ENCODE measurements around the gene MORN1.
A peak's percentile ranks its signal among the peaks of the same experiment; 100 is the strongest.

Gene MORN1

DNA sequence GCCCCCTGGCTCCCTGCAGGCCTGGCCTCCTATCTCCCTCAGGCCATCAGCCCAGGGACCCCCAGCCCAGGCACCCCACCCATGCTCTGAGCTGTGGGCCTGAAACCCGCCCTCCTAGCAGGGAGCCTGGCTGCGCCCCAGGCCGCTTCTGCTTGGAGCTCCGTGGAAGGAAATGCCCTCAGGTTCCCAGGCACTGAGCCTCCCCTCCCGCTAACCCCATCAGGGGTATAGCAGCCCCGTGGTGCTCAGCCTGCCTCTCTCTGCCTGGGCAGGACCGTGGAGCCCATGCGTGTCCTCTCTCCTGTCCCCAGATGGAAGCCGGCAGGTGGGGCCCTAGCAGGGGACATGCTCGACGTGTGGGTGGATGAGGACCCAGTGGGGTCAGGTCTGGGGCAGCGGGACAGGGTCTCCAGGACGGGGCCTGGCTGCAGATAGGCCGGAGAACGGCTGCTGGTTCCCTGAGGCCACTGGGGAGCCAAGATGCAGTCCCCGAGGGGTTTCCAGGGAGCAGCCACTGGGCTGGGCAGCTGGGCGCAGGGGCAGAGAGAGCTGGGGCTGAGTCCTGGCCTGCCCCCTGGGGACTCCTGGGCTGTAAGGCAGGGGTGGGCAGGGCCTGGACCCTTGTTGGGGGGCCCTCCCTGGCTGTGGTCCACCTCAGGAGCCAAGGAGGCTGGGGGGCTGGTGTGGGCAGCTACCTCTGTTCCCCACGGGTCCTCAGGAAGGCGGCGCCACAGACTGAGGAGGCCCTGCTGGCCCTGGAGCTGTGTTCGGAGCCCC lies 75.5 kb downstream of the MORN1 start:
- H3K4me3 ChIP-seq (ENCODE audit: low read length) = peak overlapping the region; percentile 49
- no peak for DNase-seq (ENCODE audit: low read depth, low spot score)

DNA sequence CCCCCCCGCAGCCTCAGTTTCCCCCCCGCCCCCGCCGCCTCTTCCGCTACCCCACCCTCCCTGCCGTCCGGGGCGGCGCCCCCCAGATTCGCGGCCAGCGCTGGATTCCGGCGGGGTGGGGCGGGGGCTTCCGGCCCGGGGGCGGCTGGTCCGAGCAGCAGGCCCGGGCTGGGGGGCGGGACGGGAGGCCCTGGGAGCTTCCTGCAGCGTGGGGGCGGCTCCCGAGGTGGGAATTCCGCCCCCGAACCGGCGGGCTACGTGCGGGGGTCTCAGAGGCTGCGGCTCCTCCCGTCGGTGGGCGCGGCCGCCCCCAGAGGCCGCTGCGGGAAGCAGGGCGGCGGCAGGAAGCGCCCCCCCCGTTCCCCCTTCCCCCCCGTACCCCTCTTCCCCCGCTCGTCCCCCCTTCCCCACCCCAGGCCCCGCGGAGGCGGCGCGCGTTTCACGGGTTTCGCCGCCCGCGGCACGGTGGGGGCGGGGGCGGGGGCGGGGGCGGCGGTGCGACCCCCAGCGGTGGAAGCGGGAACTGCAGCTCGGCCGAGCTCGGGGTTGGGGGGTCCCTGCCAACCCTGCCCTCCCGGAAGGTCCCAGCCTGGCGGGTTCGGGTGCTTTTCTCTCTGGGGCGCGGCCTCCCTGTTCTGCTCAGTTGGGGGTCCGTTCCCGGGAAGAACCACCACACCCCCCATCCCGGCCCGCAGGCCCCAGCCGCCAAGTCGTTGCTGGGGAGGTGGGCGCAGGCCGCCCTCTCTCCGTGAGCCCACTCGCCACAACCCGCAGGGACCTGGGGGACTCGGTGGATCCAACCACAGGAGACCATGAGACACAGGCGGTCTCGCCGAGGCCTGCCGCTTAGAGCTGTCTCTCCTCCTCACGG lies 76.3 kb downstream of the MORN1 start:
- peak overlapping the region; percentile 49 for H3K4me3 ChIP-seq (ENCODE audit: low read length)
- DNase-seq (ENCODE audit: low read depth, low spot score) = no peak

DNA sequence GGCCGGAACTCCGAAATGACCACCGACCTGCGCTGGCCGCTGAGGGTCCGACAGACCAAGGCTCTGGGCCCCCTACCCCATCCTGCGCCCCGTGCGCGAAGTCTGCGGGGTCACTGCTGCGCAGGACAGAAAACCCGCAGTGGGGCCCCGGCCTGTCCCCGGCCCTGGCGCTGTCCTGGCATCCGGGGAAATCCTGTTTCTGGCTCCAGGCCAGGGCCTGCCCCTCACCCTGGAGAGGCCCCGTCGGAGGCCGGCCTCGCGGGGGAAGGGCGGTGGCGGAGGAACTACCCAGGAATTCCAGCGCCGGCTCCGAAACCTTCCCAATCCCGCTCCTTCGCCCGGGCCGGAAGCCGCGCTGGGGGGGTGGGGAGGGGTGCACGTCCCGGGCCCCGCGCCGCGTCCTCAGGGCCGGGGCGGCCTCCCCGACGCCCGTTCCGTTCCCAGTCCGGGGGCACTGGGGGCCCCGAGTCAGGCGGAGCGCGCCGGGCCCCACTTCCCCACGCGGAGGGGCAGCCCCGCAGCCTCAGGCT lies 77.0 kb downstream of the MORN1 start:
- no peak for DNase-seq (ENCODE audit: low read depth, low spot score)
- no peak overlapping the region; the same call in 1 of the 2 replicates for H3K4me3 ChIP-seq (ENCODE audit: low read length)

DNA sequence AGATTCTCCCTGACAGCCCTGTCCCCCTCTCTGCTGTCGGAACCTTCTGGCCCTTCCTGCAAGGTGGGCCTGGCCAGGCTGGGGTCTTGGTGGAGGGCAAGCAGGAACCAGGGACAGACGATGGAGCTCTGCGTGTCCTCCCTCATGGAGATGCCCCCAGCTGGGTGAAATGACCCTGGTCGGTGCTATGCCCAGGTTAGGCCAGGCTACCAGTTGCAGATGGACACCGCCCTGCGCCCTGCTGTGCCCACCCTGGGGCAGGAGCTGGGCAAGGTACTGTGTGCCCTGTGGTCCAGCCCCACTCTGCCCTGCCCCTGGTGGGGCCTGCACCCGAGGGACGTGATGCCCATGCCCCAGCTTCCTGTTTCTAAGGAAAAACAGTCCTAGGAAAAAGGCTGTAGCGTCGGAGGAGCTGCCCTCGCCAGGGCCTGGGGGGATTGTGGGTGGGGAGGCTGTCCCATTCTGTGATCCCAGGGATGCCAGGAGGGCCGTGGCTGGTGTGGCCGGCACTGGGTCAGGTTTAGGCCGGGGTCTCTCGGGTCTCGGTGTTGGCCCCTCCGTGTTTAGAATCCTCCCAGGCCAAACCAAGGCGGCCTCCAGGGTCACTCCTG lies 77.6 kb downstream of the MORN1 start:
- no peak overlapping the region for H3K4me3 ChIP-seq (ENCODE audit: low read length)
- no peak for DNase-seq (ENCODE audit: low read depth, low spot score)

DNA sequence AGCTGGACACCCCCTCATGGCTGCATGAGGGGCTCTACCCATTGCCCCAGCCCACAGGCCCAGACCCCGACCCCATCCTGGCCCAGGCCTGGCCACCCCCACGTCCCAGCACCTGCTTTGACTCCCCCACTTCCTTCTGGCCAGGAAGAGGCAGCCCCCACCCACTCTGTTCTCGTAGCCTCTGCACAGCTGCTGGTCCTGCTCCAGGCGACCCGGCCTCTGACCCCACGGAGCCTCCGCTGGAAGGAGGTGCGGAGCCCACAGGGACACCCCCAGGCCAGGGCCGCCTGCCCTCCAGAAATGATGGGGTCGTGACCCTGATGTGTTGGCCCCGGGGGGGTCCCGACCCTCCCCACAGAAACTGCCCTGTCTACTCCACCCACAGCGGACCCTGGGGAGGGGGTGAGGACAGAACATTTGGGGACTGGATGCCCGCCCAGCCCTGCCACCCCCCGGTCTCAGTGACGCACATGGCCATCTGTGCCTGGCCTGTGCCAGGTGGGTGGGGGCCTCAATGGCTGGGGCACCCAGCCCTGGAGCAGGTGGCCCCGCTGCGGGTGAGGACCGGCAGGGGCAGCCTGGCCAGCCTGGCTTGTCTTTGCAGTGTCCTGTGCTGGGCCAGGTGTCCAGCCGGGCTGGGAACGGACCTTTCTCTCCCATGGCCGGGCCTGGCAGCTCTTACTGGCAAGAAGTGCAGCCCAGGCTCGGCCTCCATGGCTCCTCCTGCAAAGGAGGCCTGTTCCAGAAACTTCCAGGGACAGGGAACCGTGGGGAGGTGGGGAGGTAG lies 78.6 kb downstream of the MORN1 start:
- DNase-seq (ENCODE audit: low read depth, low spot score) = no peak
- H3K4me3 ChIP-seq (ENCODE audit: low read length) = no peak overlapping the region

DNA sequence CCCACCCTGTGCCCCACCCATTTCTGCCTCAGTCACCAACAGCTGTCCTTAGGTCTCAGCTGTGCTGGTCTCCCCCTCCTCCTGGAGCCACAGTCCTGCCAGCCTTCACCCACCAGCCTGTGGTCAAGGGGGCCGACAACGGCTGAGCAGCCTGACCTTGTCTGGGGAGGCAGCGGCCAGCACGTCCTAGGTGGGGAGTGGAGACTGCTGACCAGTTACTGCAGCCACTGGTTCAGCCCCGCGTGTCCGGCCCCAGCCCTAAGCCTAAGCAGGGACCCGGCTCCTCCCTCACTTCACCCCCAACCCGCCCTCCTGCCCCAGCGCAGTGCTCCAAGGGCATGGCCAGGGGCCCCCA lies 79.2 kb downstream of the MORN1 start:
- DNase-seq (ENCODE audit: low read depth, low spot score) = no peak
- no peak overlapping the region for H3K4me3 ChIP-seq (ENCODE audit: low read length)

DNA sequence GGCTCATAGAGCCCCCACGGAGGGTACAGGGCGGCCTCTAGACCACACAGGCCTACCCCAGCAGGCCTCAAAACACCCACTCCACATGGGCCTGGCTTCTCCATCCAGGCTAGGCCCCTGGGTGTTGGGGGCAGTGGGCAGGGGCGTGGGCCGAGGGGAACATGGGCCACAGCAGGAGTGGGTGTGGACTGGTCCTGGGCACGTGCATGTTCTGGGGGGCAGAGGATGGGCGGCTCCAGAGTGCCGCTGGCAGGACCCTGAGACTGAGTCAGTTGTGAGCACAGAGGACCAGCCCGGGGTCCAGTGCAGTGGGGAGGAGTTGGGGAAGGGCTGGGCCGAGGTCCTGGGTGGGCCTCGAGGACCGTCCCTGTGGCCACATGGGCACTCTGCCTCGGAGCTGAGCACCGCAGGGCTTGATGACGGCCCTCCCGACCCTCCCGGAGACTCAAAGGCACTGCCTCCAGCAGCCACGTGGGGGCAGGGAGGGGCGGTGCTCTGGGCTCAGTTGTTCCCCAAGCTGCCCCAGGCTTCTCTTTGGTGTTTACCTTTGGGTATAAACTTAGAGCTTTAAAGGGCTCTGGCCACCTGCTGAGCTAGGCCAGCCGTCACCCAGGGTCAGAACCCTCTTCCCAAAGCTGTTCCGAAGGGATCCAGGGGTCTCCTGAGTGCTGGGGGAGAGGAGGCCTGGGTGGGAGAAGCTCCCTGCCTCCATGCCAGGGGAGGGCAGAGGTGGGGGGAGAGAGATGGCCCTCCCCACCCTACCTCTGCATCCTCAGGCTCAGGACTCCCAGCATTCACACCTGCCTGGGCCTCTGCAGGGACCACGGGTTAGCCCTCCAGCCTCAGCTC lies 79.9 kb downstream of the MORN1 start:
- no peak for DNase-seq (ENCODE audit: low read depth, low spot score)
- H3K4me3 ChIP-seq (ENCODE audit: low read length) = no peak overlapping the region

DNA sequence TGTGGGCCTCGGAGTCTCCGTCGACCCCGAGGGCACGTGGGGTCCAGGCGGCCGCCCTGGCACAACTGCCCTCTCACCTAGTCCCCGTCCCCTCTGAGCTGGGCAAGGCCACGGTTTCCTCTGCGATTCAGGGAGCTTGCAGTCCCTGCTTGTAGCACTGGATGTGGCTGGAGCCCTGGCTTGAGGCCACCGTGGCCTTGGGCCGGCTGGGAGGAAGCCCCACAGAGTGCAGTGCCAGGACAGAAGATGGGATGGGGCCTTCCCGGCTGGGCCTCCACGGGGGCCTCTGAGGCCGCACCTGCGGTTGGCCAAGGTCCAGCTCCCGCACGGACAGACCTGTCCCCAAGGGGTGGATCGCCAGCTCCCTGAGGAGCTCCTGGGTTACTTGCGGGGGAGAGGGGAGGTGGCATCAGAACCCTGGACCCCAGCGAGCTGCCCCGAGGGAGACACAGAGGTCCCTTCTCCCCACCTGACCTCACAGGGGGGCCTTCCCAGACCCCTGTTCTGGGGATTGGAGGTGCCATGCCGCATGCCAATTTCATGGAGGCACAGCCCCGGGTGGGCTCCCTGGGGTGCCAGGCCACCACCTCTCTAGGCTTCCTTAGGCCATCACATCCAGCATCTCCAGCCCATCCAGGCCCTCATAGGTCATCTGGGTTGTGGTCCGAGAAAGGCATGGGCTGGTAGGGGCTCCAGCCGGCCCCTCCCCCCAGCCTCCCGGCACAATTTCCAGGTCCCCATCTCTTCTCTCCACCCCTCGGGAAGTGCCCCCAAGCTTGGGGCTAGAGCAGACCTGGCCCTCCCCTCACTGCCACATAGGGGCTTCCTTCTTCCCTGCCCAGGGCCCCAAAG lies 80.8 kb downstream of the MORN1 start:
- H3K4me3 ChIP-seq (ENCODE audit: low read length) = no peak overlapping the region
- no peak for DNase-seq (ENCODE audit: low read depth, low spot score)

DNA sequence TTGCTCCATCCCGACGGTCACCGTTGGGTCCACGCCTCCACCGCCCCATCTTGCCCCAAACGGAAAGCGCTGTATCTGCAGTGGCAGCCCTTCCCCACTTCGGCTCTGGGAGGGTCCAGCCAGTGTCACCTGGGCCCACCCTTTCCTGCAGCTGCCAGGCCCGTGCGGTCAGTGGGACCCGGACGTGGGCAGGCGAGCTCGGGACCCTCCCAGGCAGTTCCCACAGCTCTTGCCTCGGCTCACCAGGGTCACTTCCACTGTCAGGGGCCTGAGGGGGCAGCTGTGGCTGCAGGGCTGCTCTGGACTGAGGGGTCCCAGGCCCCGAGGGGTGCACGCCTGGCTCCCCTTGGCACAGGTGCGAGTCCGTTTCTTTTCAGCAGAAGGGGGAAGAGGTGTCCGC lies 82.5 kb downstream of the MORN1 start:
- no peak for DNase-seq (ENCODE audit: low read depth, low spot score)
- H3K4me3 ChIP-seq (ENCODE audit: low read length) = no peak overlapping the region

DNA sequence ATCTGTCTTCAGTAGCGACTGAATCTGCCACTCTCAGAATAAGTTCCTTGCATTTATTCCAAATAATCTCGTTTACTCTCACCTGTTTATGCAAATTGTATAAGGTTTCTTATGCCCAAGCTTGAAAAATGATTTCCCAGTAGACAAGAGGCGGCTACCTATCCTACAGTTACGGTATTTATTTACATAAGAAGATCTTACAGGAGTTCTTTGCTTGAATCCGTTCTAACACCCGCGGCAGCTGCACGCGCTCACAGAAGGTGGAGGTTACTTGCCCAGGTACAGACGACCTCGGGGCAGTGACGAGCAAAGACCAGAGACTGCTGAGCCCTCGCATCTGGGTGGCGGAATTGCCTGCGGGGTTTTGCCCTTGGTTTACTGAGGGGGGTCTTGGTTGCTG lies 83.4 kb downstream of the MORN1 start:
- no peak overlapping the region for H3K4me3 ChIP-seq (ENCODE audit: low read length)
- DNase-seq (ENCODE audit: low read depth, low spot score) = no peak

DNA sequence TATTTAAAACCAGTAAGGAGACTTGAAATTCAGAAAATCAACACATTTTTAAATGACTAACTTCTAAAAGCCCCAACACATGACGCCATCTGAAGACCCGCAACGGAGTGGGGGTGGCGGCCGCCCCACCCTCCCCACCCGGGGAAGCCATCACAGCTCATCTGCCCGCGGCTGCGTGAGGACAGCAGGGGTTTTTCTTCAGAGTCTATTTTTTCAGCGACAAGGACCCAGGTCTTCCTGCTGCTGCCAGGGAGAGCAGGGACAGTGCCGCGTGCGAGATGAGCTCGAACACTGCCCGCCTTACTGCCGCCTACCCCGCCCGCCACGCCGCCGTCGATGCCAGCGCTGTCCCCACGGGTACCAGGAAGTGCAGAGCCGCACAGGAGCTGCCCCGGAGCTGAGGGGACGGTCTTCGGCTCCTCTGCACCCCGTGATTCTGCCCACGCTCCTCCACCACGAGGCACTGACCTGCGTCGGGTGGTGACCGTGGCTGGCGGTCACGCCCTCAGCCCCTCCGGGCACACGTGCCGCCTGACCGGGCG lies 84.2 kb downstream of the MORN1 start:
- DNase-seq (ENCODE audit: low read depth, low spot score) = no peak
- no peak overlapping the region for H3K4me3 ChIP-seq (ENCODE audit: low read length)

DNA sequence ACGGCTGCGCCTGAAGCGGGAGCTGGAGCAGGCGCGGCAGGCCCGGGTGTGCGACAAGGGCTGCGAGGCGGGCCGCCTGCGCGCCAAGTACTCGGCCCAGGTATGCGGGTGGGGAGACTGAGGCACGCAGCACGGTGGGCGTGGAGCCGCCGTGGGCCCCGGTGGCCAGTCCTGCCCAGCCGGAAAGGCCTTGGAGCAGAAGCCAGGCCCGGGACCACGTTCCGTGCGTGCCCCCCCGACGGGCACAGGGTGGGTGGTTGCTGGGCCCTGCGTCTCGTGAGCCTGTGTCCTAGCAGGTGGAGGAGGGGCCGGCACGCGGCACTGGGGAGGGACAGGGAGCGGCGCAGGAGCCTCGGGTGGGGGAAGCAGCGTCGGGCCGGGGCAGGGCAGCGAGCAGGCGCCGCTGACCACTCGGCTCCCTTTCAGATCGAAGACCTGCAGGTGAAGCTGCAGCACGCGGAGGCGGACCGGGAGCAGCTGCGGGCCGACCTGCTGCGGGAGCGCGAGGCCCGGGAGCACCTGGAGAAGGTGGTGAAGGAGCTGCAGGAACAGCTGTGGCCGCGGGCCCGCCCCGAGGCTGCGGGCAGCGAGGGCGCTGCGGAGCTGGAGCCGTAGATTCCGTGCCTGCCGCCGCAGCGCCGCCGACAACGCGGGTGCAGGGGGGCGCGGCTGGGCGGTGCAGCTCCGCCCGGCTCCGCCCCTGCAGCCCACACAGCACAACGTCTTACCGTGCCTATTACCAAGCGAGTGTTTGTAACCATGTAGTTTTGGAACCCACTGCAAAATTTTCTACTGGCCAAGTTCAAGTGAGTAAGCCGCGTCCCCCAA lies 85.0 kb downstream of the MORN1 start:
- H3K4me3 ChIP-seq (ENCODE audit: low read length) = no peak overlapping the region
- DNase-seq (ENCODE audit: low read depth, low spot score) = no peak

DNA sequence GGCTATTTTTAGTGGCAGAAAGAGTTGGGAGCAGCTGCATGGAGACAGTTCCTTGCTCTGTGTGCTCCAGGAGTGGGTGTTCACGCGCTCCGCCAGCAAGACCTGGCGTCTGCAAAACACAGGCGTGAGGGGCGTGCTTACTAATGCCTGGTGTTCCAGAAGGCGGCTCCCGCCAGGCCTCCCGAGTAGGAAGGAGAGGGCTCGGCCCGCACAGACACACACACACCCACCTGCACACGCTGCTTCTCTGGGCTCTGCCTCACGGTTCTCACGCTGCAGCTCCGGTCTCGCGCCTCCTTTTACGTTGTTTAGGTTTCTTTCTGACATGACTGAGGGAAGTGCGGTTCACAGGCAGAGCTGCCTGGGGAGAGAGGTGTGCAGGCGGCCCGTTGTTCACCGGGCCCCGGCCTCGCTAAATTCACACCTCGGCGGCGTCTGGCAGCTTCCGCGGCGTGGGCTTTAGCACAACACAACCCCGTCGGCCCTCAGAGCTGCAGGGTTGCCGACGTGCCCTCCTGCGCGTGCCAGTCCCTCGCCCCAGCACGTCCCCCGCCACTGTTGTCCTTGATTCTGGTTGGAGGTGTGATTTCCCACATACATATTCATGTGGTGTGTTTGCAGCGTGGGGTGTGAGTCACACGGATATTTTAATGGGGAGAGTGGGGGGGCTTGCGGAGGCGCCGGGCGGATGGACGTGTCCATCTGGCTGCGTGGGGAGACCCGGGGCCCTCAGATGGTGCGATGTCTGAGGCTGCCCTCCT lies 86.3 kb downstream of the MORN1 start:
- DNase-seq (ENCODE audit: low read depth, low spot score) = no peak
- H3K4me3 ChIP-seq (ENCODE audit: low read length) = no peak overlapping the region

DNA sequence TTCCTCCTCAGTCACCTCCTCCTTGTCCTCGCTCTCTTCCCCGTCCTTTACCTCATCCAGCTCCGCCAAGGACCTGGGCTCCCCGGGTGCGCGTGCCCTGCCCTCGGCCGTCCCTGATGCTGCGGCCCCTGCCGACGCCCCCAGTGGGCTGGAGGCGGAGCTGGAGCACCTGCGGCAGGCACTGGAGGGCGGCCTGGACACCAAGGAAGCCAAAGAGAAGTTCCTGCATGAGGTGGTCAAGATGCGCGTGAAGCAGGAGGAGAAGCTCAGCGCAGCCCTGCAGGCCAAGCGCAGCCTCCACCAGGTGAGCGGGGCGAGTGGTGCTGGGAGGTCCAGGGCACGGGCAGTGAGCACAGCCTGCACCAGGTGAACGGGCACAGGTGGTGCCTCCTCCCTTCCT lies 87.1 kb downstream of the MORN1 start:
- no peak overlapping the region for H3K4me3 ChIP-seq (ENCODE audit: low read length)
- no peak for DNase-seq (ENCODE audit: low read depth, low spot score)

DNA sequence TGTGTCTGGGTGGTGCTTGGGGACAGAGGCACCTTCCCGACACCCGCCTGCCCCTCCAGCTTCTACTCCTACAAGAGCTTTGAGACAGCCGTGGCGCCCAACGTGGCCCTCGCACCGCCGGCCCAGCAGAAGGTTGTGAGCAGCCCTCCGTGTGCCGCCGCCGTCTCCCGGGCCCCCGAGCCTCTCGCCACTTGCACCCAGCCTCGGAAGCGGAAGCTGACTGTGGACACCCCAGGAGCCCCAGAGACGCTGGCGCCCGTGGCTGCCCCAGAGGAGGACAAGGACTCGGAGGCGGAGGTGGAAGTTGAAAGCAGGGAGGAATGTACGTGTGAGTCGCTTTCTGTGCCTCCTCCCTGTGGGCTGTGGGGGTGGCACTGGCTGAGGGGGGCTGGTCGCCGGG lies 87.6 kb downstream of the MORN1 start:
- no peak for DNase-seq (ENCODE audit: low read depth, low spot score)
- no peak overlapping the region for H3K4me3 ChIP-seq (ENCODE audit: low read length)

Measured in Jurkat, Clone E6-1 (cell line).